Fibroblast of lung (primary cell): Measurements from ENCODE around the gene KLHL42.

Experiments used
- EZH2 ChIP-seq: IDR thresholded peaks from 2 replicates; pipeline ENCODE4 v1.5.1; 2012; ENCODE audit warnings: low read length, control low read depth, mild to moderate bottlenecking; ENCODE audit errors: missing control alignments
- TF ChIP-seq, protein P1 (sequence below), 2 donors: IDR thresholded peaks in 1 of 2; conservative IDR thresholded peaks in 1 of 2; 1 replicate in 1 of 2; 2 replicates in 1 of 2; pipeline ENCODE4 v1.5.1; 2011 to 2012; ENCODE audit warnings: low read length in 2 of 2, control low read depth in 1 of 2, inconsistent platforms in 1 of 2, low read depth in 1 of 2, mild to moderate bottlenecking in 1 of 2

DNA sequence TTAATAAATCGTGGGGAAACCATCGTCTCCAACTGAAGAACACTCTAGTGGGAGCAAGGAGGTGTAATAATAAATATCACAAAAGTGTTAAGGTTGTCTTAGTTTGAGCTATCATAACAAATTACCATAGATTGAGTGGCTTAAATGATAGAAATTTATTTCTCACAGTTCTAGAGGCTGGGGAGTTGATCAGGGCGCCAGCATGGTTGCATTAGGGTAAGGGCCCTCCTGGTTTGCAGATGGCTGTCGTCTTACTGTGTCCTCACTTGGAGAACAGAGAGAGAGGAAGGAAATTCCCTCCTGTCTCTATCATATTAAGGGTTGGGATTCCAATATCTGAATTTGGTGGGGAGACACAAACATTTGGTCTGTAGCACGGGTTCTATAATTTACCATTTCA, 36.4 kb upstream of the KLHL42 start:
- TF ChIP-seq, protein P1, sequence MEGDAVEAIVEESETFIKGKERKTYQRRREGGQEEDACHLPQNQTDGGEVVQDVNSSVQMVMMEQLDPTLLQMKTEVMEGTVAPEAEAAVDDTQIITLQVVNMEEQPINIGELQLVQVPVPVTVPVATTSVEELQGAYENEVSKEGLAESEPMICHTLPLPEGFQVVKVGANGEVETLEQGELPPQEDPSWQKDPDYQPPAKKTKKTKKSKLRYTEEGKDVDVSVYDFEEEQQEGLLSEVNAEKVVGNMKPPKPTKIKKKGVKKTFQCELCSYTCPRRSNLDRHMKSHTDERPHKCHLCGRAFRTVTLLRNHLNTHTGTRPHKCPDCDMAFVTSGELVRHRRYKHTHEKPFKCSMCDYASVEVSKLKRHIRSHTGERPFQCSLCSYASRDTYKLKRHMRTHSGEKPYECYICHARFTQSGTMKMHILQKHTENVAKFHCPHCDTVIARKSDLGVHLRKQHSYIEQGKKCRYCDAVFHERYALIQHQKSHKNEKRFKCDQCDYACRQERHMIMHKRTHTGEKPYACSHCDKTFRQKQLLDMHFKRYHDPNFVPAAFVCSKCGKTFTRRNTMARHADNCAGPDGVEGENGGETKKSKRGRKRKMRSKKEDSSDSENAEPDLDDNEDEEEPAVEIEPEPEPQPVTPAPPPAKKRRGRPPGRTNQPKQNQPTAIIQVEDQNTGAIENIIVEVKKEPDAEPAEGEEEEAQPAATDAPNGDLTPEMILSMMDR (conservative IDR thresholded peaks at IDR 0.05 in 1 of 2, IDR thresholded peaks at IDR 0.05 in 1 of 2; ENCODE audit: low read depth in 1 of 2, low read length in 2 of 2): no peak
- no peak for TF ChIP-seq EZH2
